HepG2 (cell line): ENCODE results near the gene METTL16. TPM values are rescaled to one million over a fixed set of nuclear protein-coding genes. Genes with fewer than 3 reads are reported as not detected.
A peak's percentile ranks its signal among the peaks of the same experiment; 100 is the strongest.

Experiments used
- ARNTL ChIP-seq: sonication (generic); formaldehyde crosslinking; IDR thresholded peaks from 2 replicates; pipeline ENCODE4 v1.4.0; 2020; ENCODE audit warnings: mild to moderate bottlenecking, missing genetic modification reagents
- CBX5 ChIP-seq: sonication (generic); formaldehyde crosslinking; IDR thresholded peaks from 2 replicates; pipeline ENCODE4 v1.4.0; 2020; ENCODE audit warnings: missing genetic modification reagents, borderline replicate concordance
- FOXA3 ChIP-seq: IDR thresholded peaks from 2 replicates; pipeline ENCODE4 v1.6.1; 2016; ENCODE audit warnings: missing genetic modification reagents, missing compliant biosample characterization
- GFI1 ChIP-seq: sonication (generic); formaldehyde crosslinking; IDR thresholded peaks from 2 replicates; pipeline ENCODE4 v1.5.0; 2020; ENCODE audit warnings: missing genetic modification reagents, mild to moderate bottlenecking, borderline replicate concordance
- LCORL ChIP-seq, 2 experiments: fragments of 450-650 bp in 1 of 2; sonication (generic) in 1 of 2; formaldehyde crosslinking in 1 of 2; IDR thresholded peaks; 2 replicates each; pipeline versions ENCODE4 v1.5.0 to v1.6.1; 2017 to 2020; ENCODE audit warnings: antibody characterized with exemption in 1 of 2, missing genetic modification reagents in 1 of 2
- MTA3 ChIP-seq: sonication (generic); formaldehyde crosslinking; IDR thresholded peaks from 2 replicates; pipeline ENCODE4 v1.4.0; 2020; ENCODE audit warnings: missing genetic modification reagents
- NONO ChIP-seq, 2 experiments: fragments of 450-650 bp in 1 of 2; sonication (generic) in 1 of 2; formaldehyde crosslinking in 1 of 2; IDR thresholded peaks in 1 of 2; conservative IDR thresholded peaks in 1 of 2; 2 replicates each; pipeline versions ENCODE4 v1.6.1 to v1.8.0; 2017 to 2022; ENCODE audit warnings: mild to moderate bottlenecking in 1 of 2, missing genetic modification reagents in 1 of 2, moderate library complexity in 1 of 2
- NPAS2 ChIP-seq: sonication (generic); formaldehyde crosslinking; IDR thresholded peaks from 2 replicates; pipeline ENCODE4 v1.8.0; 2022; ENCODE audit warnings: mild to moderate bottlenecking, missing genetic modification reagents, borderline replicate concordance
- RAD21 ChIP-seq: fragments of 450-650 bp; formaldehyde crosslinking; IDR thresholded peaks from 2 replicates; pipeline ENCODE4 v1.5.0; 2020; ENCODE audit warnings: mild to moderate bottlenecking
- SATB2 ChIP-seq: sonication (generic); formaldehyde crosslinking; IDR thresholded peaks from 2 replicates; pipeline ENCODE4 v1.5.0; 2020; ENCODE audit warnings: missing genetic modification reagents
- SMAD1 ChIP-seq: sonication (generic); formaldehyde crosslinking; IDR thresholded peaks from 2 replicates; pipeline ENCODE4 v1.4.0; 2020; ENCODE audit warnings: missing genetic modification reagents, low read depth, mild to moderate bottlenecking, borderline replicate concordance
- THAP8 ChIP-seq: sonication (generic); formaldehyde crosslinking; IDR thresholded peaks from 2 replicates; pipeline ENCODE4 v1.5.1; 2020; ENCODE audit warnings: missing genetic modification reagents, mild to moderate bottlenecking, borderline replicate concordance
- ZNF124 ChIP-seq: sonication (generic); formaldehyde crosslinking; IDR thresholded peaks from 2 replicates; pipeline ENCODE4 v1.4.0; 2020; ENCODE audit warnings: missing genetic modification reagents
- ZNF17 ChIP-seq: sonication (generic); formaldehyde crosslinking; IDR thresholded peaks from 2 replicates; pipeline ENCODE4 v1.5.0; 2020; ENCODE audit warnings: mild to moderate bottlenecking, missing genetic modification reagents
- ZNF253 ChIP-seq: sonication (generic); formaldehyde crosslinking; IDR thresholded peaks from 2 replicates; pipeline ENCODE4 v1.8.0; 2022; ENCODE audit warnings: mild to moderate bottlenecking, missing genetic modification reagents, borderline replicate concordance
- ZNF33B ChIP-seq: sonication (generic); formaldehyde crosslinking; IDR thresholded peaks from 2 replicates; pipeline ENCODE4 v1.5.1; 2020; ENCODE audit warnings: mild to moderate bottlenecking, missing genetic modification reagents
- ZNF567 ChIP-seq: sonication (generic); formaldehyde crosslinking; IDR thresholded peaks from 2 replicates; pipeline ENCODE4 v1.8.1; 2023; ENCODE audit warnings: mild to moderate bottlenecking, missing genetic modification reagents, borderline replicate concordance
- ZNF687 ChIP-seq: sonication (generic); formaldehyde crosslinking; IDR thresholded peaks from 2 replicates; pipeline ENCODE4 v1.5.1; 2020; ENCODE audit warnings: mild to moderate bottlenecking, missing genetic modification reagents, moderate library complexity
- ZNF776 ChIP-seq: sonication (generic); formaldehyde crosslinking; IDR thresholded peaks from 2 replicates; pipeline ENCODE4 v1.4.0; 2020; ENCODE audit warnings: mild to moderate bottlenecking, missing genetic modification reagents
- ZNF800 ChIP-seq: sonication (generic); formaldehyde crosslinking; IDR thresholded peaks from 2 replicates; pipeline ENCODE4 v1.4.0; 2020; ENCODE audit warnings: missing genetic modification reagents
- ZSCAN12 ChIP-seq: sonication (generic); formaldehyde crosslinking; IDR thresholded peaks from 2 replicates; pipeline ENCODE4 v1.9.0; 2021; ENCODE audit warnings: mild to moderate bottlenecking, missing genetic modification reagents
- ZUFSP ChIP-seq: sonication (generic); formaldehyde crosslinking; IDR thresholded peaks from 2 replicates; pipeline ENCODE4 v1.9.0; 2021; ENCODE audit warnings: missing genetic modification reagents, mild to moderate bottlenecking, borderline replicate concordance
- polyA plus RNA-seq, 8 experiments: library from polyadenylated mRNA; depleted of rRNA in 3 of 8; stranded (reverse) in 7 of 8; unstranded in 1 of 8; fragments of >200 nt; fragmentation: Illumina TruSeq in 4 of 8; extraction: Trizol in 4 of 8; gene quantifications; 2 replicates each; pipeline versions ENCODE4 v1.2.1 to v1.2.3, GENCODE V29; 2011 to 2016; ENCODE audit warnings: low read depth in 4 of 8, missing spikeins in 1 of 8, mixed read lengths in 1 of 8; ENCODE audit not compliant: insufficient read depth in 1 of 8
- total RNA-seq, 5 experiments: library from RNA; depleted of rRNA; stranded (reverse); fragments of >200 nt; fragmentation: Illumina TruSeq; extraction: Trizol; gene quantifications; 2 replicates each; pipeline ENCODE4 v1.2.3, GENCODE V29; 2016; ENCODE audit warnings: low read depth in 1 of 5

Gene METTL16
- total and polyA plus RNA-seq, 2 of the 13 experiments (the other 11 are each of a cell fraction or from before 2014, with no cell fraction given) = 11.6 to 18.5 TPM

- TF ChIP-seq SMAD1 (CRISPR knock-in tag) (no peak), ZSCAN12 (CRISPR knock-in tag) (no peak), MTA3 (CRISPR knock-in tag) (no peak), ZNF567 (CRISPR knock-in tag) (no peak), ZNF776 (CRISPR knock-in tag) (no peak), FOXA3 (CRISPR knock-in tag) (peak; percentile 30; the same call in 1 of the 2 replicates), ZNF253 (CRISPR knock-in tag) (no peak), NONO (IDR thresholded peaks at IDR 0.05) (no peak), NONO (CRISPR knock-in tag; conservative IDR thresholded peaks at IDR 0.05) (no peak), ZNF17 (CRISPR knock-in tag) (no peak), GFI1 (CRISPR knock-in tag) (no peak), ZNF800 (CRISPR knock-in tag) (no peak), RAD21 (no peak), ARNTL (CRISPR knock-in tag) (no peak; the same call in 1 of the 2 replicates), SATB2 (no peak), CBX5 (CRISPR knock-in tag) (no peak), ZUFSP (CRISPR knock-in tag) (no peak), LCORL (IDR thresholded peaks at IDR 0.05) (no peak), LCORL (CRISPR knock-in tag; IDR thresholded peaks at IDR 0.05) (peak; percentile 9; the same call in 1 of the 2 replicates), NPAS2 (CRISPR knock-in tag) (no peak), ZNF124 (CRISPR knock-in tag) (no peak), ZNF33B (CRISPR knock-in tag) (no peak), THAP8 (CRISPR knock-in tag) (no peak), ZNF687 (CRISPR knock-in tag) (no peak; the same call in 1 of the 2 replicates)
Observed at GRCh38 chr17:2400877-2401425, 110.7 kb downstream of the METTL16 start, which contains the start of gene MNT (continued).
